ENCODE data around the gene EMX2. TPM values are rescaled to one million over a fixed set of nuclear protein-coding genes. Genes with fewer than 3 reads are reported as not detected.

The EMX2 gene
- total RNA-seq, 1 donor from 2014 or later = 3.0 TPM

- peaks cover 2% of the 10 kb centered on the region for H3K36me3 Mint-ChIP-seq (ENCODE audit: unreplicated experiment)
- no peak overlapping the region for H3K4me3 Mint-ChIP-seq (ENCODE audit: unreplicated experiment)
- no peak for DNase-seq (ENCODE audit: extremely low spot score, unreplicated experiment)
- H3K27ac Mint-ChIP-seq (ENCODE audit: unreplicated experiment) = no peak overlapping the region
- H3K27me3 Mint-ChIP-seq (ENCODE audit: unreplicated experiment) = peaks cover 61% of the 10 kb centered on the region
- peaks cover 8% of the 10 kb centered on the region for H3K4me1 Mint-ChIP-seq (ENCODE audit: unreplicated experiment)
- TF ChIP-seq, protein P1, sequence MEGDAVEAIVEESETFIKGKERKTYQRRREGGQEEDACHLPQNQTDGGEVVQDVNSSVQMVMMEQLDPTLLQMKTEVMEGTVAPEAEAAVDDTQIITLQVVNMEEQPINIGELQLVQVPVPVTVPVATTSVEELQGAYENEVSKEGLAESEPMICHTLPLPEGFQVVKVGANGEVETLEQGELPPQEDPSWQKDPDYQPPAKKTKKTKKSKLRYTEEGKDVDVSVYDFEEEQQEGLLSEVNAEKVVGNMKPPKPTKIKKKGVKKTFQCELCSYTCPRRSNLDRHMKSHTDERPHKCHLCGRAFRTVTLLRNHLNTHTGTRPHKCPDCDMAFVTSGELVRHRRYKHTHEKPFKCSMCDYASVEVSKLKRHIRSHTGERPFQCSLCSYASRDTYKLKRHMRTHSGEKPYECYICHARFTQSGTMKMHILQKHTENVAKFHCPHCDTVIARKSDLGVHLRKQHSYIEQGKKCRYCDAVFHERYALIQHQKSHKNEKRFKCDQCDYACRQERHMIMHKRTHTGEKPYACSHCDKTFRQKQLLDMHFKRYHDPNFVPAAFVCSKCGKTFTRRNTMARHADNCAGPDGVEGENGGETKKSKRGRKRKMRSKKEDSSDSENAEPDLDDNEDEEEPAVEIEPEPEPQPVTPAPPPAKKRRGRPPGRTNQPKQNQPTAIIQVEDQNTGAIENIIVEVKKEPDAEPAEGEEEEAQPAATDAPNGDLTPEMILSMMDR (IDR thresholded peaks at IDR 0.05) = no peak
- H3K9me3 Mint-ChIP-seq (ENCODE audit: unreplicated experiment) = no peaks in the 10 kb centered on the region
Measured at GRCh38 chr10:117553142-117553814, 10.7 kb downstream of the EMX2 start.

GRCh38 chr10:117553815-117554172 is 11.2 kb downstream of the EMX2 start:
- Mint-ChIP-seq H3K9me3 (ENCODE audit: unreplicated experiment) (no peaks in the 10 kb centered on the region), H3K36me3 (ENCODE audit: unreplicated experiment) (peaks cover 2% of the 10 kb centered on the region), H3K4me3 (ENCODE audit: unreplicated experiment) (no peak overlapping the region), H3K27me3 (ENCODE audit: unreplicated experiment) (peaks cover 60% of the 10 kb centered on the region), H3K27ac (ENCODE audit: unreplicated experiment) (no peak overlapping the region), H3K4me1 (ENCODE audit: unreplicated experiment) (peaks cover 8% of the 10 kb centered on the region)
- TF ChIP-seq, protein P1 (IDR thresholded peaks at IDR 0.05) = no peak
- DNase-seq (ENCODE audit: extremely low spot score, unreplicated experiment) = no peak

- no peak for DNase-seq (ENCODE audit: extremely low spot score, unreplicated experiment)
- TF ChIP-seq, protein P1 (IDR thresholded peaks at IDR 0.05) = no peak
- Mint-ChIP-seq H3K36me3 (ENCODE audit: unreplicated experiment) (peaks cover 2% of the 10 kb centered on the region), H3K9me3 (ENCODE audit: unreplicated experiment) (no peaks in the 10 kb centered on the region), H3K4me3 (ENCODE audit: unreplicated experiment) (no peak overlapping the region), H3K27me3 (ENCODE audit: unreplicated experiment) (peaks cover 56% of the 10 kb centered on the region), H3K4me1 (ENCODE audit: unreplicated experiment) (peaks cover 8% of the 10 kb centered on the region), H3K27ac (ENCODE audit: unreplicated experiment) (no peak overlapping the region)
Measured at GRCh38 chr10:117554241-117554814, 11.8 kb downstream of the EMX2 start.

- Mint-ChIP-seq H3K36me3 (ENCODE audit: unreplicated experiment) (peaks cover 2% of the 10 kb centered on the region), H3K4me3 (ENCODE audit: unreplicated experiment) (no peak overlapping the region), H3K27me3 (ENCODE audit: unreplicated experiment) (peaks cover 55% of the 10 kb centered on the region), H3K9me3 (ENCODE audit: unreplicated experiment) (no peaks in the 10 kb centered on the region), H3K4me1 (ENCODE audit: unreplicated experiment) (peaks cover 8% of the 10 kb centered on the region), H3K27ac (ENCODE audit: unreplicated experiment) (no peak overlapping the region)
- DNase-seq (ENCODE audit: extremely low spot score, unreplicated experiment) = no peak
- TF ChIP-seq, protein P1 (IDR thresholded peaks at IDR 0.05) = no peak
Measured at GRCh38 chr10:117555017-117555416, 12.5 kb downstream of the EMX2 start.

- Mint-ChIP-seq H3K4me1 (ENCODE audit: unreplicated experiment) (peaks cover 8% of the 10 kb centered on the region), H3K36me3 (ENCODE audit: unreplicated experiment) (no peaks in the 10 kb centered on the region), H3K27ac (ENCODE audit: unreplicated experiment) (no peak overlapping the region), H3K27me3 (ENCODE audit: unreplicated experiment) (peaks cover 47% of the 10 kb centered on the region), H3K4me3 (ENCODE audit: unreplicated experiment) (no peak overlapping the region), H3K9me3 (ENCODE audit: unreplicated experiment) (no peaks in the 10 kb centered on the region)
- no peak for DNase-seq (ENCODE audit: extremely low spot score, unreplicated experiment)
- TF ChIP-seq, protein P1 (IDR thresholded peaks at IDR 0.05) = no peak
Measured at GRCh38 chr10:117555863-117556262, 13.3 kb downstream of the EMX2 start.
